SK-N-SH treated with all-trans-retinoic acid at 6 μM for 48 hours (cell line): Measurements from ENCODE around the gene VAV1.

Source experiments
- ARNTL ChIP-seq: fragments of 450-650 bp; formaldehyde crosslinking; IDR thresholded peaks from 2 replicates; pipeline ENCODE4 v1.5.0; 2020; ENCODE audit warnings: low read depth, mild to moderate bottlenecking, moderate library complexity, borderline replicate concordance
- CSDC2 ChIP-seq: fragments of 250-450 bp; sonication (Bioruptor Pico); IDR thresholded peaks from 2 replicates; pipeline ENCODE4 v1.5.0; 2020; ENCODE audit warnings: mild to moderate bottlenecking, moderate library complexity
- ESRRG ChIP-seq: fragments of 250-450 bp; sonication (Bioruptor Pico); IDR thresholded peaks from 2 replicates; pipeline ENCODE4 v1.6.1; 2021; ENCODE audit warnings: mild to moderate bottlenecking
- SNAI2 ChIP-seq: fragments of 250-450 bp; sonication (Bioruptor Pico); IDR thresholded peaks from 2 replicates; pipeline ENCODE4 v1.5.0; 2020; ENCODE audit warnings: mild to moderate bottlenecking, moderate library complexity
- ZC3H10 ChIP-seq: fragments of 250-450 bp; sonication (Bioruptor Pico); IDR thresholded peaks from 2 replicates; pipeline ENCODE4 v1.5.1; 2021; ENCODE audit warnings: mild to moderate bottlenecking, moderate library complexity
- ZNF8 ChIP-seq: fragments of 450-650 bp; formaldehyde crosslinking; IDR thresholded peaks from 2 replicates; pipeline ENCODE4 v1.5.0; 2020; ENCODE audit warnings: mild to moderate bottlenecking, moderate library complexity

- TF ChIP-seq SNAI2 (no peak), ZNF8 (CRISPR knock-in tag) (no peak), ZC3H10 (CRISPR knock-in tag) (no peak), ESRRG (no peak), CSDC2 (CRISPR knock-in tag) (no peak), ARNTL (no peak)
Observed at GRCh38 chr19:6731822-6732221, 40.7 kb upstream of the VAV1 start.
